ENCODE measurements around the gene AHRR. TPM values are rescaled to one million over a fixed set of nuclear protein-coding genes. Genes with fewer than 3 reads are reported as not detected.

The AHRR gene
- total RNA-seq, 1 experiment from 2014 or later, result 3.2 TPM

GRCh38 chr5:466661-467310 is 145.3 kb downstream of the AHRR start:
- DNase-seq (ENCODE audit: unreplicated experiment), result no peak
- Mint-ChIP-seq H3K4me3 (ENCODE audit: unreplicated experiment) (no peak overlapping the region), H3K9me3 (ENCODE audit: unreplicated experiment) (no peaks in the 10 kb centered on the region), H3K27ac (ENCODE audit: low read depth, unreplicated experiment) (no peak overlapping the region), H3K27me3 (ENCODE audit: insufficient read depth, unreplicated experiment) (no peaks in the 10 kb centered on the region), H3K4me1 (ENCODE audit: insufficient read depth, unreplicated experiment) (peaks cover 4% of the 10 kb centered on the region), H3K36me3 (ENCODE audit: insufficient read depth, unreplicated experiment) (peaks cover 45% of the 10 kb centered on the region)
- intact Hi-C loops (cut with micrococcal nuclease), result no loop called here
- POLR2A ChIA-PET, result interaction anchor here (0.5 kb wide), 1 partner anchor 424 kb away, joined by 3 read pairs; no protein-coding TSS in a partner anchor
- BruUV-seq (replicated peaks), result no TSS peak
- no peak for TF ChIP-seq CTCF (IDR thresholded peaks at IDR 0.05; ENCODE audit: unreplicated experiment)
- CTCF ChIA-PET, result no interaction called here

- Mint-ChIP-seq H3K27ac (ENCODE audit: low read depth, unreplicated experiment) (no peak overlapping the region), H3K4me3 (ENCODE audit: unreplicated experiment) (no peak overlapping the region), H3K4me1 (ENCODE audit: insufficient read depth, unreplicated experiment) (peaks cover 6% of the 10 kb centered on the region), H3K27me3 (ENCODE audit: insufficient read depth, unreplicated experiment) (no peaks in the 10 kb centered on the region), H3K9me3 (ENCODE audit: unreplicated experiment) (no peaks in the 10 kb centered on the region), H3K36me3 (ENCODE audit: insufficient read depth, unreplicated experiment) (peaks cover 30% of the 10 kb centered on the region)
- BruUV-seq (replicated peaks), result no TSS peak
- ChIA-PET POLR2A (interaction anchor here (0.8 kb wide), 1 partner anchor 144 kb away, joined by 3 read pairs; the partner anchor contains the start of gene CEP72), CTCF (interaction anchor here (0.6 kb wide), 1 partner anchor 21 kb away, joined by 3 read pairs; no protein-coding TSS in a partner anchor)
- TF ChIP-seq CTCF (IDR thresholded peaks at IDR 0.05; ENCODE audit: unreplicated experiment), result no peak
- DNase-seq (ENCODE audit: unreplicated experiment), result no peak
- intact Hi-C loops (cut with micrococcal nuclease), result no loop called here
Observed at GRCh38 chr5:468401-468800, 146.9 kb downstream of the AHRR start.

- no TSS peak for BruUV-seq (replicated peaks)
- Mint-ChIP-seq H3K4me3 (ENCODE audit: unreplicated experiment) (no peak overlapping the region), H3K27ac (ENCODE audit: low read depth, unreplicated experiment) (no peak overlapping the region), H3K9me3 (ENCODE audit: unreplicated experiment) (no peaks in the 10 kb centered on the region), H3K4me1 (ENCODE audit: insufficient read depth, unreplicated experiment) (peaks cover 12% of the 10 kb centered on the region), H3K36me3 (ENCODE audit: insufficient read depth, unreplicated experiment) (peaks cover 20% of the 10 kb centered on the region), H3K27me3 (ENCODE audit: insufficient read depth, unreplicated experiment) (no peaks in the 10 kb centered on the region)
- TF ChIP-seq CTCF (IDR thresholded peaks at IDR 0.05; ENCODE audit: unreplicated experiment), result no peak
- no peak for DNase-seq (ENCODE audit: unreplicated experiment)
- ChIA-PET POLR2A (interaction anchor here (1.0 to 1.7 kb wide), 2 partner anchors 9 to 11 kb away, joined by 6 to 7 read pairs; no protein-coding TSS in a partner anchor), CTCF (no interaction called here)
- intact Hi-C loops (cut with micrococcal nuclease), result loop anchor here (5.0 to 10.0 kb wide), 2 partner anchors 187 to 445 kb away; no protein-coding TSS in a partner anchor
Observed at GRCh38 chr5:469752-470483, 148.4 kb downstream of the AHRR start.
